Ishikawa (cell line): Measurements from ENCODE around the gene KIZ.

Experiments
- CEBPB ChIP-seq: IDR thresholded peaks from 2 replicates; pipeline ENCODE4 v1.6.1; 2012
- CREB1 ChIP-seq: IDR thresholded peaks from 2 replicates; pipeline ENCODE4 v1.6.1; 2012; ENCODE audit warnings: low read depth
- EGR1 ChIP-seq: IDR thresholded peaks from 2 replicates; pipeline ENCODE4 v1.6.1; 2012
- EP300 ChIP-seq: IDR thresholded peaks from 2 replicates; pipeline ENCODE4 v1.6.1; 2012; ENCODE audit warnings: borderline replicate concordance
- FOXM1 ChIP-seq: IDR thresholded peaks from 2 replicates; pipeline ENCODE4 v1.6.1; 2012; ENCODE audit warnings: low read depth, borderline replicate concordance
- MAX ChIP-seq: IDR thresholded peaks from 2 replicates; pipeline ENCODE4 v1.6.1; 2012
- NFIC ChIP-seq: IDR thresholded peaks from 2 replicates; pipeline ENCODE4 v1.6.1; 2012
- RAD21 ChIP-seq: IDR thresholded peaks from 2 replicates; pipeline ENCODE4 v1.6.1; 2012; ENCODE audit warnings: low read depth
- REST ChIP-seq: IDR thresholded peaks from 2 replicates; pipeline ENCODE4 v1.6.1; 2012; ENCODE audit warnings: low read depth, mild to moderate bottlenecking
- TAF1 ChIP-seq: IDR thresholded peaks from 2 replicates; pipeline ENCODE4 v1.6.1; 2012; ENCODE audit warnings: low read depth, mild to moderate bottlenecking
- TCF12 ChIP-seq: IDR thresholded peaks from 2 replicates; pipeline ENCODE4 v1.6.1; 2012; ENCODE audit warnings: low read depth
- TEAD4 ChIP-seq: IDR thresholded peaks from 2 replicates; pipeline ENCODE4 v1.6.1; 2012
- YY1 ChIP-seq: IDR thresholded peaks from 2 replicates; pipeline ENCODE4 v1.6.1; 2012; ENCODE audit warnings: low read depth
- ZBTB7A ChIP-seq: IDR thresholded peaks from 2 replicates; pipeline ENCODE4 v1.6.1; 2012; ENCODE audit warnings: low read depth
- TF ChIP-seq, protein P1 (sequence below): IDR thresholded peaks from 2 replicates; pipeline ENCODE4 v1.6.1; 2012

The KIZ gene

DNA sequence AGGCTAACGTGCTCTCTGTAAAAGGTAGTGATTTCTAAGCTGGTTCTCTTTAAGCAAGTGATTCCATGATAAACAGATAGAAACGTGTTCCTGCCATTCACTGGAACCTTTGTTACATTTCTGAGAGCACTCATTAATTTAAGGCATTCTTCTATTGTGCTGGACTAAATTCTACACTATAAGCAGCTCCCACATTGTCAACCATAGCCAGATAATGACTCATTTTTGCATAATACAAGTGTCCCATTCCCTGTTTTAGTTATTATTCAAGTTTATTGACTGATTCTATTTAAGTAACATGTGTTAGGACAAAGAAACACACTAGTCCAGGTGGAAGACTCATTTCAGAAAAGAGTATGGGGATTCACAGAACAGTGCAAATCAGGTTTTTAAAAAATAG, 163.8 kb downstream of the KIZ start:
- TF ChIP-seq MAX (no peak), EP300 (no peak), TEAD4 (no peak), REST (no peak)

- TF ChIP-seq, protein P1, sequence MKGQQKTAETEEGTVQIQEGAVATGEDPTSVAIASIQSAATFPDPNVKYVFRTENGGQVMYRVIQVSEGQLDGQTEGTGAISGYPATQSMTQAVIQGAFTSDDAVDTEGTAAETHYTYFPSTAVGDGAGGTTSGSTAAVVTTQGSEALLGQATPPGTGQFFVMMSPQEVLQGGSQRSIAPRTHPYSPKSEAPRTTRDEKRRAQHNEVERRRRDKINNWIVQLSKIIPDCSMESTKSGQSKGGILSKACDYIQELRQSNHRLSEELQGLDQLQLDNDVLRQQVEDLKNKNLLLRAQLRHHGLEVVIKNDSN: no peak
Observed at GRCh38 chr20:21291026-21291425, 165.1 kb downstream of the KIZ start.

DNA sequence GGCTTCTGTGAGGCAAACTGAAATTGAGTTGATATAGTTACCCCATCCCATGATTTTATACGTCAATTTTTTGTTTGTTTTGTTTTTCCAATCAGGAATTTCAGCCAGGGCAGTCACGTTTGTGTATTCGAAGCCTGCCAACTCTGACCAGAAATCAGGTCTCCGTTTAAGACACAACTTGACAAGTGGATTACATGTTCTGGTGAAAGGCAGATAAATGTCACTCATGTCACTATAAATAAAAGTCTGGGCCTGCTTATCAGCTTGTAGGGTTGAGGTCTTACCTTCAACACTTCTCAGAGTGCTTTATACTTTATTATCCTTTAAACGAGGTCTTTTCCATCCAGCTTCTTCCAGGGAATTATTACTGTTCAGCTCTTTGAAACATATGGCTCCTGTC, 168.9 kb downstream of the KIZ start:
- TF ChIP-seq, protein P1: no peak
- TF ChIP-seq NFIC: no peak
- TF ChIP-seq FOXM1: no peak
- no peak for TF ChIP-seq MAX
- TF ChIP-seq CEBPB: no peak
- TF ChIP-seq TCF12: no peak
- no peak for TF ChIP-seq EP300
- TF ChIP-seq RAD21: no peak
- TF ChIP-seq YY1: no peak
- no peak for TF ChIP-seq TAF1
- TF ChIP-seq REST: no peak
- TF ChIP-seq CREB1: no peak
- TF ChIP-seq EGR1: no peak
- no peak for TF ChIP-seq TEAD4
- TF ChIP-seq ZBTB7A: no peak
